ENCODE results near the gene ZNF37A.

ZNF37A gene

DNA sequence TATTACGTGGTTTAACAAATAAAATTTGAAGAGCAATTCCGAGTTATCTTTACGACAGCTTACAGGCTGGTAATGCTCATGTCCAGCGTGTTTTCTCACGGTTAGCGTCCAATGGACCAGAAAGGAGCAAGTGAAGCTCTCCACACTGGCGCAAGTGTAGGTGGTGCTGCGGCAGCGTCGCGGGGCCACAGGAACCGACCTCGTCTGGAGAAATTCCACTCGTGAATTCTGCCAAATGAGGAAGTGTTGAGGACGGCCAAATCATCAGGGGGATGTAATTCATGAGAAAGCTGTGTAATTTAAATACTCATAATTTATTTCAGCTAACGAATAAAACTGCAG lies 350 bp upstream of the ZNF37A start:
- DNase-seq (ENCODE audit: low read depth), result no peak
- H3K36me3 ChIP-seq (ENCODE audit: control insufficient read depth, insufficient read depth, low read length, severe bottlenecking), result peaks cover 30% of the 10 kb centered on the region
- H3K4me1 ChIP-seq (ENCODE audit: control insufficient read depth, insufficient read depth, low read length), result peaks cover 5% of the 10 kb centered on the region
- H3K9me3 ChIP-seq (ENCODE audit: control insufficient read depth, low read length), result no peaks in the 10 kb centered on the region
- H3K27me3 ChIP-seq (replicated peaks; ENCODE audit: control insufficient read depth, insufficient read depth, low read length), result no peaks in the 10 kb centered on the region
- H3K4me3 ChIP-seq (ENCODE audit: low read length), result peak overlapping the region; percentile 95
- peak overlapping the region; percentile 94 for H3K9ac ChIP-seq (ENCODE audit: low read length)

DNA sequence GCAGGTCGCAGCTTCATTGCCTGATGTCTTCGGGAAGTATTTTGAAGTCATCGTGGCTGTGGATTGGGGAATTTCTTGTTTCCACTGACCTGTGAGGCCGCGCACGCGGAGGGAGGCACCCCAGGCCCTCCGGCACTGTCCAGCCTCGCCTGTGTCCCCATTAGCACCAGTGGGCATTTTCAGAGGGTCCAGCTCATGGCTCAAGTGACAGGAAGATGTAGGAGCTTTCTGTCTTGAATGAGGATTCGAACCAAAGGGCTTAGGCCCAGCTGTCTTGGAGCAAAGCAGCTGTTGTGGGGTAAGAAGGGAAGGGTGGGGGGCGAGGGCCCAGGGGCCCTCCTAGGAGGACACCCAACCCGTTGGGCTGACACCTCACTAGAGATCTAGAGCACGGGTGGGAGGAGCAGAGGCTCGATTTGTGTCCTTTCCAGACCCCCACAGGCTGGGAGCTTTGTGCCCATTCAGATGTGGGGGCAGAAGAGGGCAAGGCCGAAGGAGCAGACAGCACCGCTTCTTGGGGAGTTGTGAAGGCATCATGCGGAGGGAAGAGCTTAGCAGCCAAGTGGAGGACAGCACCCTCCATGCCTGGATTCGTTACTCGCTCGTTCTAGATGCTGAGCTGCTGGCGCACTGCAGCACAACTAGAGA lies 914 bp downstream of the ZNF37A start:
- H3K36me3 ChIP-seq (ENCODE audit: control insufficient read depth, insufficient read depth, low read length, severe bottlenecking), result peaks cover 41% of the 10 kb centered on the region
- H3K27me3 ChIP-seq (replicated peaks; ENCODE audit: control insufficient read depth, insufficient read depth, low read length), result no peaks in the 10 kb centered on the region
- peak overlapping the region; percentile 94 for H3K9ac ChIP-seq (ENCODE audit: low read length)
- peaks cover 5% of the 10 kb centered on the region for H3K4me1 ChIP-seq (ENCODE audit: control insufficient read depth, insufficient read depth, low read length)
- DNase-seq (ENCODE audit: low read depth), result no peak
- H3K9me3 ChIP-seq (ENCODE audit: control insufficient read depth, low read length), result peaks cover 7% of the 10 kb centered on the region
- H3K4me3 ChIP-seq (ENCODE audit: low read length), result peak overlapping the region; percentile 95

- Histone ChIP-seq H3K4me3 (ENCODE audit: low read length) (peak overlapping the region; percentile 50), H3K9me3 (ENCODE audit: control insufficient read depth, low read length) (peaks cover 74% of the 10 kb centered on the region)
- DNase-seq (ENCODE audit: low read depth), result no peak
Observed at GRCh38 chr10:38102880-38103279, 8.7 kb downstream of the ZNF37A start.

DNA sequence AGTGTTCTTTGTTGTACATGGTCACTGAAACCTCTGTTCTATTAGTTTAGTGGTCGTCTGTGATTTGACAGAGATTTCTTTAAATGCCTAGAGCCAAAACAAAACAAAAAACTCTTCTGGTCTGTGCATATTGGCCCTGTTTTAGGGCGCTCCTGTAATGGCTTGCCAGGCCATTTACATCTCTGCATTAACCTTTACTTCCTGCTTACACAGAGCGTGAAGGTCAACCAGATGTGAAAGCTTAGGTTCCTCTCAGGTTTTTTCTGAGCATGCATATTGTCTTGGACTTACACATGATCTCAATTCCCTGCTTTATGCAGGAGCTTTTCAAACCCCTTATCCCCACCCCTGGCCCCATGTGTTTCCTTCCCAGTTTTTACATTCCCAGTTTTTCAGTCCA lies 9.6 kb downstream of the ZNF37A start:
- peak overlapping the region; percentile 41 for H3K4me3 ChIP-seq (ENCODE audit: low read length)
- H3K27me3 ChIP-seq (replicated peaks; ENCODE audit: control insufficient read depth, insufficient read depth, low read length), result no peaks in the 10 kb centered on the region
- no peak for DNase-seq (ENCODE audit: low read depth)
- peaks cover 76% of the 10 kb centered on the region for H3K36me3 ChIP-seq (ENCODE audit: control insufficient read depth, insufficient read depth, low read length, severe bottlenecking)
- H3K9ac ChIP-seq (ENCODE audit: low read length), result no peak overlapping the region
- no peaks in the 10 kb centered on the region for H3K4me1 ChIP-seq (ENCODE audit: control insufficient read depth, insufficient read depth, low read length)
- H3K9me3 ChIP-seq (ENCODE audit: control insufficient read depth, low read length), result peaks cover 82% of the 10 kb centered on the region

More at GRCh38 chr10:38102880-38103279, 8.7 kb downstream of the ZNF37A start:
- no peaks in the 10 kb centered on the region for H3K27me3 ChIP-seq (replicated peaks; ENCODE audit: control insufficient read depth, insufficient read depth, low read length)
- peaks cover 85% of the 10 kb centered on the region for H3K36me3 ChIP-seq (ENCODE audit: control insufficient read depth, insufficient read depth, low read length, severe bottlenecking)
- no peak overlapping the region for H3K9ac ChIP-seq (ENCODE audit: low read length)
- no peaks in the 10 kb centered on the region for H3K4me1 ChIP-seq (ENCODE audit: control insufficient read depth, insufficient read depth, low read length)

DNA sequence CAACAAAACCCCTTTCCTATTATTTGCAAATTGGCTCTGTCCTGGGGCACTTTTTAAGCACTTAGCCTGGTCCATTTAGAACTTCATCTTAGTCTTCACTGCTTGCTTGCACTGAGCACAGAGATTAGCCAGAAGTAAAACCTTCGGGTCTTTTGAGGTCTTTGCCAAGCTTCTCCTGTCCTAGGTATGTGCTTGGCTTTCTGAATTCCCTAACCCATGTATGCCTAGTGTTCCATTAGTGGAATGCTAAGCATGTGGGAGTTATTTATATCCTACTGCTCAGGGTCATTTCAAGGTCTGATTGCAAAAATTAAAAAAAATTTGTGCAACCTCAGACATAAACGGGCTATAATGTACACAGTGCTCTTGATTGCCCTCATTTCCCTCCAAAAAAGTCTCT lies 18.0 kb downstream of the ZNF37A start:
- Histone ChIP-seq H3K9me3 (ENCODE audit: control insufficient read depth, low read length) (peaks cover 89% of the 10 kb centered on the region), H3K9ac (ENCODE audit: low read length) (no peak overlapping the region), H3K4me3 (ENCODE audit: low read length) (peak overlapping the region; percentile 50), H3K27me3 (replicated peaks; ENCODE audit: control insufficient read depth, insufficient read depth, low read length) (no peaks in the 10 kb centered on the region), H3K36me3 (ENCODE audit: control insufficient read depth, insufficient read depth, low read length, severe bottlenecking) (peaks cover 43% of the 10 kb centered on the region), H3K4me1 (ENCODE audit: control insufficient read depth, insufficient read depth, low read length) (no peaks in the 10 kb centered on the region)
- DNase-seq (ENCODE audit: low read depth), result no peak

GRCh38 chr10:38118072-38118807 lies 24.1 kb downstream of the ZNF37A start:
- no peak overlapping the region for H3K9ac ChIP-seq (ENCODE audit: low read length)
- no peaks in the 10 kb centered on the region for H3K4me1 ChIP-seq (ENCODE audit: control insufficient read depth, insufficient read depth, low read length)
- H3K9me3 ChIP-seq (ENCODE audit: control insufficient read depth, low read length), result peaks cover 100% of the 10 kb centered on the region
- peak; percentile 1 for DNase-seq (ENCODE audit: low read depth)
- peak overlapping the region; percentile 76 for H3K4me3 ChIP-seq (ENCODE audit: low read length)
- no peaks in the 10 kb centered on the region for H3K27me3 ChIP-seq (replicated peaks; ENCODE audit: control insufficient read depth, insufficient read depth, low read length)
- H3K36me3 ChIP-seq (ENCODE audit: control insufficient read depth, insufficient read depth, low read length, severe bottlenecking), result peaks cover 66% of the 10 kb centered on the region

GRCh38 chr10:38119038-38119437 lies 24.9 kb downstream of the ZNF37A start:
- peaks cover 58% of the 10 kb centered on the region for H3K36me3 ChIP-seq (ENCODE audit: control insufficient read depth, insufficient read depth, low read length, severe bottlenecking)
- H3K9ac ChIP-seq (ENCODE audit: low read length), result no peak overlapping the region
- H3K4me1 ChIP-seq (ENCODE audit: control insufficient read depth, insufficient read depth, low read length), result no peaks in the 10 kb centered on the region
- H3K4me3 ChIP-seq (ENCODE audit: low read length), result peak overlapping the region; percentile 76
- DNase-seq (ENCODE audit: low read depth), result no peak
- peaks cover 100% of the 10 kb centered on the region for H3K9me3 ChIP-seq (ENCODE audit: control insufficient read depth, low read length)
- H3K27me3 ChIP-seq (replicated peaks; ENCODE audit: control insufficient read depth, insufficient read depth, low read length), result no peaks in the 10 kb centered on the region

- H3K9ac ChIP-seq (ENCODE audit: low read length), result no peak overlapping the region
- DNase-seq (ENCODE audit: low read depth), result no peak
- peaks cover 4% of the 10 kb centered on the region for H3K36me3 ChIP-seq (ENCODE audit: control insufficient read depth, insufficient read depth, low read length, severe bottlenecking)
- no peak overlapping the region for H3K4me3 ChIP-seq (ENCODE audit: low read length)
- H3K27me3 ChIP-seq (replicated peaks; ENCODE audit: control insufficient read depth, insufficient read depth, low read length), result no peaks in the 10 kb centered on the region
- peaks cover 81% of the 10 kb centered on the region for H3K9me3 ChIP-seq (ENCODE audit: control insufficient read depth, low read length)
- no peaks in the 10 kb centered on the region for H3K4me1 ChIP-seq (ENCODE audit: control insufficient read depth, insufficient read depth, low read length)
Observed at GRCh38 chr10:38127812-38128211, 33.7 kb downstream of the ZNF37A start.

GRCh38 chr10:38143587-38143986 lies 49.5 kb downstream of the ZNF37A start:
- H3K4me3 ChIP-seq (ENCODE audit: low read length), result no peak overlapping the region
- H3K9ac ChIP-seq (ENCODE audit: low read length), result no peak overlapping the region
- no peak for DNase-seq (ENCODE audit: low read depth)
- H3K9me3 ChIP-seq (ENCODE audit: control insufficient read depth, low read length), result peaks cover 4% of the 10 kb centered on the region
- no peaks in the 10 kb centered on the region for H3K27me3 ChIP-seq (replicated peaks; ENCODE audit: control insufficient read depth, insufficient read depth, low read length)
- no peaks in the 10 kb centered on the region for H3K4me1 ChIP-seq (ENCODE audit: control insufficient read depth, insufficient read depth, low read length)
- peaks cover 8% of the 10 kb centered on the region for H3K36me3 ChIP-seq (ENCODE audit: control insufficient read depth, insufficient read depth, low read length, severe bottlenecking)

DNA sequence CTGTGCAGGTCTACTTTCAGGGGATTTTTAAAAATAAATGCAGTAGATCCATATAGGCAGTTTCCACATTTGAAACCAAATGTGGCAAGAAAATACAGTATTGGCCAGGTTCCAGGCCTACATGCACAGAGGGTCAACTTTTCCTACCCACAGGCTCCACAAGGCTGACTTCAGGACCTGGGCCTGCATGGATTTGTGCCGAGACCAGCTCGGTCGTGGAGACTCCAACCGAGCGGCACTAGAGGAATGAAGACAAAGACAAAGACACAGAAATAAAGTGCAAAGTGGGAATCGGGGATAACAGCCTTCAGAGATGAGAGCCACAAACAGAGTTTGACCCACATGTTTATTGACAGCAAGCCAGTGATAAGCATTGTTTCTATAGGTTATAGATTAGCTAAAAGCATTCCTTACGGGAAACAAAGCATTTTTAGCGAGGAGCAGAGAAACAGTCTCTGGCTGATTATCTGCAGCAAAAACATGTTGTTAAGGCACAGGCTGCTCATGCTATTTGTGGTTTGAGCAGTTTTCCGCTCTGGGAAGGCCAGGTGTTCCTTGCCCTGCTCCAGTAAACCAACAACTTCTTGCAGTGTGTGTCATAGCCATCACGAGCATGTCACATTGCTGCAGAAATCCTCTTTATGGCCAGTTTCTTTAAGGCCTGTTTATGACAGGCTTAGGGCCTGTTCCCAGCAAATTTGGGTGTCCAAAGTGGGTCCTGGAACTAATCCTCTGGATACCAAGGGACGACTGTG lies 52.6 kb downstream of the ZNF37A start:
- Histone ChIP-seq H3K27me3 (replicated peaks; ENCODE audit: control insufficient read depth, insufficient read depth, low read length) (no peaks in the 10 kb centered on the region), H3K9me3 (ENCODE audit: control insufficient read depth, low read length) (peaks cover 4% of the 10 kb centered on the region)
- no peak for DNase-seq (ENCODE audit: low read depth)

DNA sequence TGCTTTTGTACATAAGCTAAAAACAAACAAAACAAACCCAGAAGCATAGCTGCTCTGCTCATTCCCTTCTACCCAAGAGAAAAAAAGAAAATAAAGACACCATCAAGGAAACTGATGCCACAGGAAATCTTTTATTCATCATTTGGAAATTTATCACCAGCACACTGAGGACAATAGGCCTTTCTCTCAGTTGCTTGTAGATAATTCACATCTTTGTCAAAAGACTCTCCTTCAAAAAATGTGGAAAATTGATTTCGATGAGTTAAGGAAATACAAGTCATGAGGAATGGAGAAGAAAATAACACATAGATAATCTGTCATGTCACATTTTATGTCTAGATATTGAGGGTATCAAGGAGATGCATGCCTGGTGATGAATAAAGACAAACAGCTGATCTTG lies 53.5 kb downstream of the ZNF37A start:
- Histone ChIP-seq H3K9me3 (ENCODE audit: control insufficient read depth, low read length) (peaks cover 4% of the 10 kb centered on the region), H3K36me3 (ENCODE audit: control insufficient read depth, insufficient read depth, low read length, severe bottlenecking) (no peaks in the 10 kb centered on the region), H3K4me3 (ENCODE audit: low read length) (no peak overlapping the region), H3K4me1 (ENCODE audit: control insufficient read depth, insufficient read depth, low read length) (no peaks in the 10 kb centered on the region), H3K27me3 (replicated peaks; ENCODE audit: control insufficient read depth, insufficient read depth, low read length) (no peaks in the 10 kb centered on the region), H3K9ac (ENCODE audit: low read length) (no peak overlapping the region)
- DNase-seq (ENCODE audit: low read depth), result no peak

More for the DNA sequence above, 52.6 kb downstream of the ZNF37A start:
- no peaks in the 10 kb centered on the region for H3K36me3 ChIP-seq (ENCODE audit: control insufficient read depth, insufficient read depth, low read length, severe bottlenecking)
- H3K9ac ChIP-seq (ENCODE audit: low read length), result no peak overlapping the region
- no peak overlapping the region for H3K4me3 ChIP-seq (ENCODE audit: low read length)
- no peaks in the 10 kb centered on the region for H3K4me1 ChIP-seq (ENCODE audit: control insufficient read depth, insufficient read depth, low read length)

All from adipocyte (in vitro differentiated cells).